Activated CD4-positive, alpha-beta T cell treated with anti-CD3 and anti-CD28 coated beads, Interleukin-2, amount 50 U/mL, for 1 hour (primary cell): ENCODE measurements around the gene EPS8L1.
"Not testable (repeated sequence)": the region's sequence is repeated elsewhere in the genome, so short reads cannot be mapped to it uniquely, and the experiment has no call there.

Experiments used
- DNase-seq: peaks from one replicate; pipeline ENCODE4 v3.0.0-alpha.2; 2020

EPS8L1 gene

GRCh38 chr19:55075371-55075998 lies at the start of gene EPS8L1:
Gene EPS8L1, plus strand, starts transcription at chr19:55075869. Its CDS starts 576 bp downstream, at chr19:55076445.
- DNase-seq, result no peak

GRCh38 chr19:55027140-55027471 lies 48.6 kb upstream of the EPS8L1 start:
- DNase-seq, result not testable (repeated sequence)

- DNase-seq, result no peak
These were observed 48.0 kb upstream of the EPS8L1 start for GRCh38 chr19:55027472-55028337.

GRCh38 chr19:55028757-55029156 lies 46.9 kb upstream of the EPS8L1 start:
- no peak for DNase-seq

- DNase-seq, result no peak
These were observed 44.5 kb upstream of the EPS8L1 start for GRCh38 chr19:55031178-55031577.

- DNase-seq, result no peak
These were observed 43.4 kb upstream of the EPS8L1 start for GRCh38 chr19:55032170-55032800.

GRCh38 chr19:55032976-55033643 lies 42.6 kb upstream of the EPS8L1 start:
- not testable (repeated sequence) for DNase-seq

- DNase-seq, result no peak
These were observed 40.9 kb upstream of the EPS8L1 start for GRCh38 chr19:55034751-55035150.

GRCh38 chr19:55036058-55036457 lies 39.6 kb upstream of the EPS8L1 start:
- no peak for DNase-seq

- not testable (repeated sequence) for DNase-seq
These were observed 38.1 kb upstream of the EPS8L1 start for GRCh38 chr19:55037603-55038002.

GRCh38 chr19:55040654-55041053 lies 35.0 kb upstream of the EPS8L1 start:
- DNase-seq, result not testable (repeated sequence)

GRCh38 chr19:55041244-55041626 lies 34.4 kb upstream of the EPS8L1 start:
- DNase-seq, result no peak

GRCh38 chr19:55041627-55042343 lies 33.9 kb upstream of the EPS8L1 start:
- peak; percentile 48 for DNase-seq

GRCh38 chr19:55042344-55042678 lies 33.4 kb upstream of the EPS8L1 start:
- DNase-seq, result no peak

- no peak for DNase-seq
These were observed 33.0 kb upstream of the EPS8L1 start for GRCh38 chr19:55042688-55043087.

GRCh38 chr19:55044286-55044685 lies 31.4 kb upstream of the EPS8L1 start:
- DNase-seq, result no peak

GRCh38 chr19:55044771-55045716 lies 30.6 kb upstream of the EPS8L1 start:
- DNase-seq, result no peak

- no peak for DNase-seq
These were observed 28.6 kb upstream of the EPS8L1 start for GRCh38 chr19:55046975-55047622.

- DNase-seq, result no peak
These were observed 27.7 kb upstream of the EPS8L1 start for GRCh38 chr19:55047951-55048350.

GRCh38 chr19:55048446-55048845 lies 27.2 kb upstream of the EPS8L1 start:
- no peak for DNase-seq
